ENCODE data around the gene GET3. TPM values are rescaled to one million over a fixed set of nuclear protein-coding genes. Genes with fewer than 3 reads are reported as not detected.
"Not testable (repeated sequence)": the region's sequence is repeated elsewhere in the genome, so short reads cannot be mapped to it uniquely, and the experiment has no call there.

Gene GET3
- total RNA-seq, 2 donors from 2014 or later: 30.7 to 50.0 TPM

GRCh38 chr19:12722566-12723380 is 14.5 kb upstream of the GET3 start:
- Histone ChIP-seq H3K27me3 (replicated peaks; ENCODE audit: insufficient read depth) (no peaks in the 10 kb centered on the region), H3K9me3 (no peaks in the 10 kb centered on the region), H3K27ac (peak overlapping the region; percentile 95 to 96), H3K4me1 (ENCODE audit: control insufficient read depth in 1 of 2, low read depth in 2 of 2) (peaks cover 21 to 39% of the 10 kb centered on the region in 2 donors), H3K4me3 (peak overlapping the region; percentile 94), H3K36me3 (peaks cover 13% of the 10 kb centered on the region)
- DNase-seq (ENCODE audit: low spot score) (peak; percentile 94), ATAC-seq (ENCODE audit: insufficient number of reproducible peaks, low FRiP score, low read depth) (peak; percentile 90)
- TF ChIP-seq CTCF (IDR thresholded peaks at IDR 0.05): no peak

- H3K4me1 ChIP-seq (ENCODE audit: control insufficient read depth in 1 of 2, low read depth in 2 of 2): peaks cover 21 to 39% of the 10 kb centered on the region in 2 donors
- no peak for TF ChIP-seq CTCF (IDR thresholded peaks at IDR 0.05)
- DNase-seq (ENCODE audit: low spot score): no peak
Measured at GRCh38 chr19:12723381-12723640, 14.0 kb upstream of the GET3 start.

GRCh38 chr19:12723641-12724426 is 13.5 kb upstream of the GET3 start, which contains the start of gene TNPO2:
Gene TNPO2 (minus strand): TSS chr19:12723932. CDS start chr19:12720977, 2,955 bp downstream.
- peak within 1 kb of the TSS; percentile 94 for H3K4me3 ChIP-seq
- peaks cover 3% of the 10 kb centered on the region for H3K36me3 ChIP-seq
- DNase-seq (ENCODE audit: low spot score): no peak
- H3K4me1 ChIP-seq (ENCODE audit: control insufficient read depth in 1 of 2, low read depth in 2 of 2): peaks cover 21 to 39% of the 10 kb centered on the region in 2 donors
- ATAC-seq (ENCODE audit: insufficient number of reproducible peaks, low FRiP score, low read depth): no peak
- peak within 1 kb of the TSS; percentile 95 to 96 for H3K27ac ChIP-seq
- no peak for TF ChIP-seq CTCF (IDR thresholded peaks at IDR 0.05)
- no peaks in the 10 kb centered on the region for H3K27me3 ChIP-seq (replicated peaks; ENCODE audit: insufficient read depth)
- H3K9me3 ChIP-seq: no peaks in the 10 kb centered on the region

More at GRCh38 chr19:12723381-12723640, 14.0 kb upstream of the GET3 start:
- ATAC-seq (ENCODE audit: insufficient number of reproducible peaks, low FRiP score, low read depth): no peak
- peak overlapping the region; percentile 95 to 96 for H3K27ac ChIP-seq
- peak overlapping the region; percentile 94 for H3K4me3 ChIP-seq
- peaks cover 8% of the 10 kb centered on the region for H3K36me3 ChIP-seq
- H3K9me3 ChIP-seq: no peaks in the 10 kb centered on the region
- H3K27me3 ChIP-seq (replicated peaks; ENCODE audit: insufficient read depth): no peaks in the 10 kb centered on the region

- not testable (repeated sequence) for H3K4me3 ChIP-seq; DNase-seq (ENCODE audit: low spot score); ATAC-seq (ENCODE audit: insufficient number of reproducible peaks, low FRiP score, low read depth); H3K9me3 ChIP-seq; H3K27me3 ChIP-seq (replicated peaks; ENCODE audit: insufficient read depth); H3K27ac ChIP-seq
- Histone ChIP-seq H3K36me3 (peaks cover 17% of the 10 kb centered on the region), H3K4me1 (ENCODE audit: control insufficient read depth in 1 of 2, low read depth in 2 of 2) (peaks cover 13 to 31% of the 10 kb centered on the region in 2 donors)
Measured at GRCh38 chr19:12725612-12726011, 11.7 kb upstream of the GET3 start.

GRCh38 chr19:12726988-12727316 is 10.3 kb upstream of the GET3 start:
- TF ChIP-seq CTCF (IDR thresholded peaks at IDR 0.05): no peak
- Histone ChIP-seq H3K4me3 (no peak overlapping the region), H3K27me3 (replicated peaks; ENCODE audit: insufficient read depth) (no peaks in the 10 kb centered on the region), H3K27ac (no peak overlapping the region), H3K4me1 (ENCODE audit: control insufficient read depth in 1 of 2, low read depth in 2 of 2) (peaks cover 10 to 28% of the 10 kb centered on the region in 2 donors), H3K9me3 (no peaks in the 10 kb centered on the region), H3K36me3 (peaks cover 23% of the 10 kb centered on the region)
- no peak for DNase-seq (ENCODE audit: low spot score)
- no peak for ATAC-seq (ENCODE audit: insufficient number of reproducible peaks, low FRiP score, low read depth)
